Adrenal gland (tissue), 12 donors: Measurements from ENCODE around the gene AKT3. TPM values are rescaled to one million over a fixed set of nuclear protein-coding genes. Genes with fewer than 3 reads are reported as not detected.

Experiments
- DNase-seq, 7 donors: peaks; one replicate each; pipeline ENCODE4 v3.0.0-alpha.2; 2019 to 2020
- H3K27ac ChIP-seq, 5 donors: fragments of 200-600 bp; sonication (generic) in 4 of 5; 1 replicate in 3 of 5; 2 replicates in 2 of 5; pipeline versions ENCODE4 v1.5.1 to v1.8.0; 2016 to 2020; ENCODE audit warnings: mild to moderate bottlenecking in 1 of 5
- H3K27me3 ChIP-seq: fragments of 200-600 bp; 2 replicates; pipeline ENCODE4 v1.8.0; 2021
- H3K36me3 ChIP-seq, 2 donors: fragments of 200-600 bp; replicated peaks in 1 of 2; 1 replicate in 1 of 2; 2 replicates in 1 of 2; pipeline versions ENCODE4 v1.5.1 to v1.8.0; 2018 to 2022
- H3K4me1 ChIP-seq, 2 donors: fragments of 200-600 bp; replicated peaks in 1 of 2; 1 replicate in 1 of 2; 2 replicates in 1 of 2; pipeline versions ENCODE4 v1.5.1 to v1.8.0; 2018 to 2021
- H3K4me3 ChIP-seq, 4 donors: fragments of 200-600 bp; sonication (generic) in 3 of 4; one replicate each; pipeline ENCODE4 v1.5.1; 2016 to 2018
- H3K9me3 ChIP-seq, 3 donors: fragments of 200-600 bp; sonication (generic) in 1 of 3; replicated peaks in 1 of 3; 1 replicate in 2 of 3; 2 replicates in 1 of 3; pipeline versions ENCODE4 v1.5.1 to v1.8.0; 2016 to 2021
- CTCF ChIP-seq, 6 experiments: fragments of 450-650 bp in 4 of 6; fragments of 200-600 bp in 2 of 6; sonication (generic) in 1 of 6; IDR thresholded peaks; 1 replicate in 5 of 6; 2 replicates in 1 of 6; pipeline versions ENCODE4 v1.5.1 to v1.8.0; 2016 to 2021; ENCODE audit warnings: antibody characterized with exemption in 6 of 6, mild to moderate bottlenecking in 2 of 6, moderate library complexity in 1 of 6
- POLR2A ChIP-seq, 2 donors: fragments of 450-650 bp; IDR thresholded peaks; one replicate each; pipeline ENCODE4 v1.6.1; 2017; ENCODE audit warnings: antibody characterized with exemption in 2 of 2, mild to moderate bottlenecking in 2 of 2, moderate library complexity in 1 of 2
- WGBS, 4 donors: extraction: QIAGEN DNeasy Blood & Tissue Kit in 2 of 4; methylation state at CpG; one replicate each; pipeline versions ENCODE4 v1.1.5 to v1.1.7; 2013 to 2017; 5-methylcytosine and 5-hydroxymethylcytosine counted together
- intact Hi-C, 2 donors: fragments of 100-400 bp; cut with DNase I; formaldehyde crosslinking; loops; one replicate each; pipeline versions ENCODE4 v1.14.1 to v1.15.0; 2022 to 2023
- polyA plus RNA-seq, 3 donors: library from polyadenylated mRNA; stranded (reverse); fragments of 200-250 nt in 2 of 3; fragments of 350-450 nt in 1 of 3; fragmentation: Illumina TruSeq in 1 of 3; extraction: RNeasy Lipid Tissue Mini Kit (QIAGEN cat#74804) in 1 of 3; gene quantifications; one replicate each; pipeline ENCODE4 v1.2.3, GENCODE V29; 2013 to 2014
- total RNA-seq, 9 donors: library from RNA; depleted of rRNA in 4 of 9; stranded (reverse); fragments of >200 nt in 4 of 9; fragments of 120-200 nt in 1 of 9; fragmentation: NEBNext Ultra II Directional in 1 of 9; extraction: Animal tissue kit (Norgen Biotek cat#: 25700) in 1 of 9; gene quantifications; one replicate each; pipeline versions ENCODE4 v1.1.0 to v1.2.4, GENCODE V29; 2013 to 2023
- donor health status: healthy with polysubstance abuse.
- donor health status: Bipolar disorder and iron deficiency.
- donor health status: DM: yes; HTN: yes; CAD: no.
- donor health status: DM: no; HTN: no; CAD: no.
- donor health status: DM: no; HTN: no; CAD: no.
- donor health status: DM: yes; HTN: yes; CAD: no.

AKT3 gene
- total and polyA plus RNA-seq, 12 donors = 11.4 to 82.3 (median 32.4) TPM

GRCh38 chr1:243623841-243624240 lies 226.2 kb downstream of the AKT3 start:
- DNase-seq = no peak
- WGBS, 4 donors = 95 to 100% (median 97%) methylated on average over 2 of the region's 2 CpGs
- H3K4me1 ChIP-seq = no peaks in the 10 kb centered on the region
- H3K36me3 ChIP-seq = no peaks in the 10 kb centered on the region
- H3K27ac ChIP-seq = no peak overlapping the region
- intact Hi-C loops = no loop called here
- TF ChIP-seq CTCF (IDR thresholded peaks at IDR 0.05) (no peak), POLR2A (IDR thresholded peaks at IDR 0.05) (no peak)
- no peaks in the 10 kb centered on the region for H3K27me3 ChIP-seq
- no peak overlapping the region for H3K4me3 ChIP-seq
- H3K9me3 ChIP-seq = no peaks in the 10 kb centered on the region

- 93 to 100% (median 95%) methylated on average over 2 of the region's 2 CpGs for WGBS, 4 donors
- intact Hi-C loops = no loop called here
Observed at GRCh38 chr1:243621973-243622372, 228.1 kb downstream of the AKT3 start.

GRCh38 chr1:243620096-243620495 lies 229.9 kb downstream of the AKT3 start:
- Histone ChIP-seq H3K9me3 (no peaks in the 10 kb centered on the region), H3K36me3 (no peaks in the 10 kb centered on the region), H3K4me3 (no peak overlapping the region), H3K27ac (no peak overlapping the region), H3K27me3 (no peaks in the 10 kb centered on the region), H3K4me1 (no peaks in the 10 kb centered on the region)
- 80 to 100% (median 93%) methylated on average over 1 to 3 of the region's 3 CpGs for WGBS, 4 donors
- DNase-seq = no peak
- TF ChIP-seq POLR2A (IDR thresholded peaks at IDR 0.05) (no peak), CTCF (IDR thresholded peaks at IDR 0.05) (no peak)
- intact Hi-C loops = no loop called here

More at GRCh38 chr1:243621973-243622372, 228.1 kb downstream of the AKT3 start:
- H3K9me3 ChIP-seq = no peaks in the 10 kb centered on the region
- no peaks in the 10 kb centered on the region for H3K27me3 ChIP-seq
- H3K27ac ChIP-seq = no peak overlapping the region
- H3K36me3 ChIP-seq = no peaks in the 10 kb centered on the region
- no peak for TF ChIP-seq CTCF (IDR thresholded peaks at IDR 0.05)
- no peak for TF ChIP-seq POLR2A (IDR thresholded peaks at IDR 0.05)
- H3K4me3 ChIP-seq = no peak overlapping the region
- DNase-seq = no peak
- no peaks in the 10 kb centered on the region for H3K4me1 ChIP-seq

- TF ChIP-seq POLR2A (IDR thresholded peaks at IDR 0.05) = no peak
- TF ChIP-seq CTCF (IDR thresholded peaks at IDR 0.05) = no peak
- peaks cover 0 to 7% of the 10 kb centered on the region in 2 donors for H3K36me3 ChIP-seq
- no peaks in the 10 kb centered on the region for H3K9me3 ChIP-seq
- no peak for DNase-seq
- H3K4me3 ChIP-seq = no peak overlapping the region
- intact Hi-C loops = no loop called here
- H3K27ac ChIP-seq = no peak overlapping the region
- H3K4me1 ChIP-seq = no peaks in the 10 kb centered on the region
- H3K27me3 ChIP-seq = no peaks in the 10 kb centered on the region
- 95 to 99% (median 96%) methylated on average over 2 of the region's 2 CpGs for WGBS, 4 donors
Observed at GRCh38 chr1:243609698-243610097, 240.3 kb downstream of the AKT3 start.
